Measurements from ENCODE around the gene TALDO1. TPM values are rescaled to one million over a fixed set of nuclear protein-coding genes. Genes with fewer than 3 reads are reported as not detected.

The TALDO1 gene
- polyA plus RNA-seq, 1 of the 3 experiments (the other 2 are of a cell fraction) = 103 TPM

GRCh38 chr11:783581-784015, 36.3 kb downstream of the TALDO1 start:
- WGBS (ENCODE audit: low lambda C conversion rate) = 29% methylated on average over 24 of the region's 24 CpGs
- peak overlapping the region in 1 of 2 experiments; percentile 17; a peak in 1 of 4 replicates for H3K4me3 ChIP-seq (ENCODE audit: low read depth in 2 of 2, low read length in 1 of 2)
- TF ChIP-seq RCOR1 (IDR thresholded peaks at IDR 0.05; ENCODE audit: low read length) = peak; percentile 57; the same call in 1 of the 2 replicates
- peak; percentile 17; the same call in 1 of the 2 replicates for TF ChIP-seq TAF1 (IDR thresholded peaks at IDR 0.05; ENCODE audit: borderline replicate concordance, low read depth, low read length)
- no peak for TF ChIP-seq SIN3A (IDR thresholded peaks at IDR 0.05; ENCODE audit: borderline replicate concordance, low read depth, low read length)
- TF ChIP-seq RXRA (IDR thresholded peaks at IDR 0.05; ENCODE audit: borderline replicate concordance, low read depth) = no peak
- no peak for TF ChIP-seq TEAD4 (IDR thresholded peaks at IDR 0.05; ENCODE audit: borderline replicate concordance, insufficient read depth)
- TF ChIP-seq IRF3 (IDR thresholded peaks at IDR 0.05; ENCODE audit: low read depth, low read length) = no peak
- no peak for TF ChIP-seq GABPA (IDR thresholded peaks at IDR 0.05; ENCODE audit: low read depth)
- no peak for TF ChIP-seq FOXM1 (IDR thresholded peaks at IDR 0.05; ENCODE audit: low read depth)
- TF ChIP-seq, protein P1, sequence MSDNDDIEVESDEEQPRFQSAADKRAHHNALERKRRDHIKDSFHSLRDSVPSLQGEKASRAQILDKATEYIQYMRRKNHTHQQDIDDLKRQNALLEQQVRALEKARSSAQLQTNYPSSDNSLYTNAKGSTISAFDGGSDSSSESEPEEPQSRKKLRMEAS (IDR thresholded peaks at IDR 0.05; ENCODE audit: low read depth) = peak; percentile 77; the same call in 1 of the 2 replicates
- TF ChIP-seq EP300 (IDR thresholded peaks at IDR 0.05; ENCODE audit: borderline replicate concordance in 1 of 2, low read depth in 1 of 2, low read length in 1 of 2) = peak in 1 of 2 experiments; percentile 29; a peak in 1 of 4 replicates
- TF ChIP-seq SMC3 (IDR thresholded peaks at IDR 0.05; ENCODE audit: low read depth, low read length) = peak; percentile 59
- TF ChIP-seq NRF1 (IDR thresholded peaks at IDR 0.05; ENCODE audit: low read depth, low read length) = 0 out of 2 replicates have a peak, but pooled peaks have one; percentile 19
- no peak for TF ChIP-seq MEF2A (IDR thresholded peaks at IDR 0.05; ENCODE audit: borderline replicate concordance, low read depth)
- TF ChIP-seq EZH2phosphoT487 (IDR thresholded peaks at IDR 0.05; ENCODE audit: borderline replicate concordance, low read depth) = no peak
- peak; percentile 52; the same call in 1 of the 2 replicates for TF ChIP-seq TCF12 (IDR thresholded peaks at IDR 0.05)
- no peak for TF ChIP-seq ELF1 (IDR thresholded peaks at IDR 0.05)
- no peak for TF ChIP-seq FOXJ3 (CRISPR knock-in tag; IDR thresholded peaks at IDR 0.05)
- no peak for TF ChIP-seq USF1 (IDR thresholded peaks at IDR 0.05; ENCODE audit: borderline replicate concordance, low read depth)
- TF ChIP-seq MXI1 (IDR thresholded peaks at IDR 0.05; ENCODE audit: low read depth, low read length) = peak; percentile 60
- peak; percentile 24; the same call in 1 of the 2 replicates for TF ChIP-seq NFIC (IDR thresholded peaks at IDR 0.05; ENCODE audit: borderline replicate concordance)
- no peak for TF ChIP-seq ZBTB33 (IDR thresholded peaks at IDR 0.05; ENCODE audit: borderline replicate concordance, low read depth)
- peak; percentile 32; the same call in 1 of the 2 replicates for TF ChIP-seq POLR2AphosphoS5 (IDR thresholded peaks at IDR 0.05; ENCODE audit: low read depth, low read length)
- TF ChIP-seq RFX5 (IDR thresholded peaks at IDR 0.05; ENCODE audit: low read length) = no peak
- TF ChIP-seq USF2 (IDR thresholded peaks at IDR 0.05; ENCODE audit: borderline replicate concordance, low read depth, low read length) = no peak
- no peak for TF ChIP-seq FOSL2 (IDR thresholded peaks at IDR 0.05; ENCODE audit: borderline replicate concordance, low read depth)
- peak; percentile 62 for TF ChIP-seq RAD21 (IDR thresholded peaks at IDR 0.05; ENCODE audit: low read length)
- TF ChIP-seq, protein P2, sequence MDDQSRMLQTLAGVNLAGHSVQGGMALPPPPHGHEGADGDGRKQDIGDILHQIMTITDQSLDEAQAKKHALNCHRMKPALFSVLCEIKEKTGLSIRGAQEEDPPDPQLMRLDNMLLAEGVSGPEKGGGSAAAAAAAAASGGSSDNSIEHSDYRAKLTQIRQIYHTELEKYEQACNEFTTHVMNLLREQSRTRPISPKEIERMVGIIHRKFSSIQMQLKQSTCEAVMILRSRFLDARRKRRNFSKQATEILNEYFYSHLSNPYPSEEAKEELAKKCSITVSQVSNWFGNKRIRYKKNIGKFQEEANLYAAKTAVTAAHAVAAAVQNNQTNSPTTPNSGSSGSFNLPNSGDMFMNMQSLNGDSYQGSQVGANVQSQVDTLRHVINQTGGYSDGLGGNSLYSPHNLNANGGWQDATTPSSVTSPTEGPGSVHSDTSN (IDR thresholded peaks at IDR 0.05) = peak; percentile 12; the same call in 1 of the 2 replicates

More at GRCh38 chr11:783581-784015, 36.3 kb downstream of the TALDO1 start:
- H3K27ac ChIP-seq (ENCODE audit: low read depth in 2 of 2, low read length in 1 of 2) = peak overlapping the region; percentile 4 to 75; a peak in 3 of 4 replicates
- POLR2A ChIA-PET = no interaction called here
- peak overlapping the region; percentile 23; the same call in 1 of the 2 replicates for H3K9ac ChIP-seq
- H3K4me2 ChIP-seq = peak overlapping the region; percentile 41
- H2AFZ ChIP-seq (ENCODE audit: low read depth) = no peak overlapping the region
- H3K79me2 ChIP-seq (ENCODE audit: insufficient read depth) = peaks cover 12% of the 10 kb centered on the region
- peaks cover 17% of the 10 kb centered on the region for H3F3A ChIP-seq (replicated peaks; ENCODE audit: insufficient read depth)
- H3K9me3 ChIP-seq = no peaks in the 10 kb centered on the region
- DNase-seq = peak; percentile 91
- no peaks in the 10 kb centered on the region for H3K27me3 ChIP-seq (ENCODE audit: insufficient read depth)
- peaks cover 9 to 10% of the 10 kb centered on the region in 2 experiments; a peak in 3 of 4 replicates for H3K4me1 ChIP-seq (ENCODE audit: control insufficient read depth in 1 of 2, insufficient read depth in 2 of 2, low read depth in 1 of 2, low read length in 1 of 2)
- H3K36me3 ChIP-seq (replicated peaks in 1 of 2; ENCODE audit: control insufficient read depth in 1 of 2, insufficient read depth in 2 of 2, low read length in 1 of 2) = peaks cover 0 to 7% of the 10 kb centered on the region in 2 experiments
- no peaks in the 10 kb centered on the region for H3K9me2 ChIP-seq
- CTCF ChIA-PET = interaction anchor here (0.6 to 3.3 kb wide), 22 partner anchors 10 to 276 kb away, joined by 3 to 43 read pairs (median 4); partner anchors contain the start of genes CRACR2B, PIDD1, SLC25A22 and TALDO1
- H4K20me1 ChIP-seq (ENCODE audit: insufficient read depth) = no peaks in the 10 kb centered on the region

Data from SK-N-SH (cell line).